Activated CD8-positive, alpha-beta memory T cell treated with anti-CD3 and anti-CD28 coated beads for 1 hour (primary cell): ENCODE results near the gene FAM222A.

ENCODE experiments used
- DNase-seq, 2 donors: peaks; one replicate each; pipeline ENCODE4 v3.0.0-alpha.2; 2020; ENCODE audit warnings: low read depth in 1 of 2; ENCODE audit errors: extremely low read depth in 1 of 2

Gene FAM222A

DNA sequence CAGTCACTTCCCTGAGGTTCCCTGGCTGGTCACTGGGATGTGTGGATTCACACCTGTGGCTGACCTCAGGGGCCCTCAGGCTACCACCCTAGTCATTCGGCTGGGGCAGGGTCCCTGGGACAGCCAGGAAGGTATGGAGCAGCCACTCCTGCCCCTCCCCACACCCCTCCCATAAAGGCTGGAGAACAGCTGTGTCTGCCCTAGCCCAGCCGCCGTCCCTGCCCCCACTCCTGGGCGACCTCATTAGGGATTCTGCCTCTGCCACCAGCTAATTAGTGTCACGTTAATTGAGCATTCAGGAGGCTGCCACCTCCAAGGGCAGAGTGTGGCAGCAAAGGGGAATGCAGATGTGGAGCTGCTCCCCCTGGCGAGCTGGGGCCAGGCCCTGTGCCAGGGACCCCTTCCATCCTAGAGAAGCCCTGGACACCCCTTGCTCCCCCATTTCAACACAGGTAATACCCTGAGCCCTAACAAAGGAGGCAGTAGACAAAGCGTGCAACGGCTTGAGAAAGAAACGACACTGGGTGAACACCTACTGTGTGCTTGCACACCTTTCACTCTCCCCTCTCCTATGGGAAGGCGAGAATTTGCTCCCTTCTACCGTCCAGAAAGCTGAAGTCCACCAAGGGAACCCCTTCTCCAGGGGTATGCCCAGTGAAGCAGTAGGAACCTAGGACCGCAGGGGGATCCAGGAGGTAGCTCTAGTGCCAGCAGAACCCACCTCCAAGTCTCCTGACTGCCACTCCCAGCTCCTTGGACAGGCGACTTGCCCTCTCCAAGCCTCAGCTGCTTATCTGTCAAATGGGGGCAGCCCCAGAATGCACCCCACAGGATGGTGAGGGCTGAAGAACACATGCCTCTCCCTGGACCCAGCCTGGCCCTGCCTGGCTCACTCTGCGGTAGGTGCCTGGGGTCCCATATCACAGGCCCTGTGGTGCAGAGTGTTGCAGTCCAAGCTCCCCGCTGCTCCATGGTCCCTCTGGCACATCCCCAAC lies 45.1 kb downstream of the FAM222A start:
- DNase-seq = no peak

DNA sequence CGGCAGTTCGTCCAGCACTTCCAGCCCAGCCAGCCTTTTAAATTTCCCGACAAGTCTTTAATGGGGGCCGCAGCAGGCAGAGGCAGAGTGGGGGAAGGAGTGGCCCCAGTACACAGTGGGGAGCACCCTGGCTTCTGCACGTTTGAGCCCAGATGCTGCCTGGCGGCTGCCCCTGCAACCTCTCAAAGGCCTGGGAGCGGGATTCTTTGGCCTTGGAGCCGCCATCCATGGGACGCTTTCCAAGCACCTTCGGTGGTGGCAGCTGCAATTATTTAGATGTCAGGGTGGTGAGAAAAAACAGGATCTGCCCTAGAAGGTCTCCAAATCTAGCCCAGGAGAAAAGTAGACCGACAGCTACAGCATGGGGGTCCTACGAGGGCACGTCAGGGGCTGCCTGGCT lies 46.0 kb downstream of the FAM222A start:
- no peak for DNase-seq

DNA sequence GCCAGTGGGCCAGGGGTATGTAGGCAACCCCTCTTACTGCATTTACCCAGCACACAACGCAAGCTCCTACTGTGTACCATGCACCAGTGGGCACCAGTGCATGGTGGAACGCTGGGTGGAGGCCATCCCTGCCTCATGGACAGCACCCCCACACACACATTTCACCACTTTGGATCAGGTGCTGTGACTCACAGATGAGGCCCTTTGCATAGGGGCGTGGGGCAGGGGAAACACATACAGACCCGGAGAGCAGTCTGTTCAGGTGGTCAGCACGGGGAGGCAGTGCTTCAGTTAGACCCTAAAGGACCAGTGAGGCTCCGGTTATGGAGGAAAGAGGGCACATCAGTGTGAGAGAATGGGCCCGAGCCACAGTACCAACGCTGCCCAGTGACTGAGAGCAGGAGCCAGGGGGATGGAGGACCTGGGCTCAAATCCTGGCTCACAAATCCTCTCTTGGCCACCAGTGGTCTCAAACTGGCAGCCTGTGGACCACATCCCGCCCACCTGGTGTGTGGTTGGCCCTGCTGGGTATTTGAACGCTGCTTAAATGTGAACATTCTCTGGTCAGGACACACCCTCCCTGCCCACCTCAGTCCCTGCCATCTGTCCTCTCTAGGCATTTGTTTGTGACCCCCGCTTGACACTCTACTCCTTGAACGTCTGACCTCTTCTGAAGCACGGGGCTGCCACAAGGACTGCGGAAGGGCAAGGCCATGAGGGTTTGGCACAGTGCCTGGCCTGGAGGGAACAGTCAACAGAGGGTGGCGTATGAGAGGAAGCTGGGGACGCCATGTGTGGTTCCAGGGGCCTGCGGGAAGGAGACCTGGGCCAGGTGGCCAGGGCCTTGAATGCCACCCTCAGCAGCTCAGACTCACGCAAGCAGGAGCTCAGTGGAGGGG lies 46.7 kb downstream of the FAM222A start:
- no peak for DNase-seq

GRCh38 chr12:109760930-109761921 lies 47.6 kb downstream of the FAM222A start:
- DNase-seq = no peak

DNA sequence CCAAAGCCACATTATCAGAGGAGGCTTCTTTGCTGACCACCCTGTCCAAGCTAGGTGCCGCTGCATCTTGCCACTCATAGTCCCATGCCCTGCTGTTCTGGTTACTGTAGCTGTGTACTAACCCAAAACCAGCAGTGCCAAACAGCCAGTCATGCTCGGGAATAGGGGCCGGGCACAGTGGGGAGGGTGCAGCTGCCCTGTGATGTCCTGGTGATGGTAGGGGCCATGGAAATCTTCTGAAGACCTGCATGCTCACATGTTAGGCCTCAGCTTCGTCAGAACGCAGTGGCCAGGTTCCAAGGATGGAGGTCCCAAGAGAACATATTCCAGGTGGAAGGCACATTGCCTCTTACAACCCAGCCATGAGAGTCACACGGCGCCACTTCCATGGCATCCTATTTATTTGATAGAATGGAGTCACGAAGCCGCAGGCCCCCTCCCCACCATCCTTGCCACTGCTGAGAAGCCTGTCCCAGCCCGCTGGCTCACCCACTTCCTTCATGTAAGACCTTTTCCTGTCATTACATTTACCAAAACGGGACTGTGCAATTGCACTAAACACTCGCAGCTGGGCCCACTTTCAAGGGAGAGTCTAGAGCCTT lies 48.5 kb downstream of the FAM222A start:
- no peak for DNase-seq

DNA sequence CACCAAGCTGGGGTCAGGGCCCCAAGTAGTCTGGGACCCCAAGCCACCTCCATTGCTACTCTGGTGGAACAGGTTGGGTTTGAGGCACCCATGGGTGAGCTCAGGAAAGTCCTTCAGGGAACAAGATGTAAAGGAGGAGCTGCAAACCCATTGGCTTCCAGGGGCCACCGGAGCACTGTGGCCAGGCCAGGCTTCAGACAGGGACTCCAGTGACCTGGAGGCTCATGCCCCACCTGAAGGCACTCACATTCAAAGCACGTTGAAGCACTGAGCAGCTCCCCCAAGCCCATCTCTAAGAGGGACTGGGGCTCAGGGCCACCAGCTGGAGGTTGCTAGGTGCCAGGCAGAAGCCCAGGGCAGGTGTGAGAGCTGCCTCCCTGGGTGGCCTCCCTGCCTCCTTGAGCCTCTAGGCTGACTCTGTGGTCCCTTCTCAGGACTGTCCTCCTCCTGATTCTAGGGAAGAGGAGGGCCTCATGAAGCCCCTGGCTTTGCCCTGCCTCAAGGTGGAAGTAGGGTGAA lies 49.1 kb downstream of the FAM222A start:
- DNase-seq = no peak

- DNase-seq = no peak
Observed at GRCh38 chr12:109763201-109763841, 49.7 kb downstream of the FAM222A start.

DNA sequence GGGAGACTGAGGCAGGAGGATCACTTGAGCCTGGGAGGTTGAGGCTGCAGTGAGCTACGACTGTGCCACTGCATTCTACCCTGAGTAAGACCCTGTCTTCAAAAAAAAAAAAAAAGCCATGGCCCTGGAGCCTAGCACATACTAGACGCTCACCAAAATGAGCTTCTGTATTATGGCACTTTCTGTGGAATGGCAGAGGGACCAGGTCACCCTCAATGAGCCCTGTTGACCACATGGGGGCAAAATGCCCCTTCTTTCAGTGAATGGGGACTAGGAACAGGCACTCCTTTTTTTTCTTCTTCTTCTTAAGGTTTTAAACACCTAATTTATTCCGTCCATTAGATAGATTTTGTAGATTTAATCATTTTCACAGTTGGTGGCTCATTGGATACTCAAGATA lies 50.5 kb downstream of the FAM222A start:
- no peak for DNase-seq

- no peak for DNase-seq
Observed at GRCh38 chr12:109764776-109765445, 51.3 kb downstream of the FAM222A start.

- no peak for DNase-seq
Observed at GRCh38 chr12:109765446-109765810, 51.8 kb downstream of the FAM222A start.

DNA sequence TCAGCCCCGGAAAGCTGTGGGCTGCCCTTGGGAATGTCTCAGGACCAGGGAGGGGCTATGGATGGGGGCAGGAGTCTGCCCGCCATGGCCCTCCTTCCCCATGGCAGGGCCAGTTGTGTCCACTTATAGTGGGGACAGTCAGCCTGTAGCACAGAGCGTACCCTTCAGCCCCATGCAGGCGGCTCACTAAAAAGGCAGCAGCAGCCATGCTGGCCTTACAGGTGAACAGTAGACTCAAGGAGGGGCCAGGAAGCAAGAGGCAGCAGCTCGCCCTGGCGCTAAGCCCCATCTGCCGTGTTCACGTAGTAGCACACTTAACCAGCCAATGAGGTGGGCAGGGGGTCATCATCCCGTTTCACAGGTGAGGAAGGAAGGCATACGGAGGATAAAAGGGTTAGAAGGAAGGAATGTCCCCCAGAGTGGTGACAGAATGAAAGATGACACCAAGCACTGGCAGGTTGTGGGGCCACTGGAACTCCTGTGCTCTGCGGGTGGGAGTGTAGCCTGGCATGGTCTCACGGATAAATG lies 52.7 kb downstream of the FAM222A start:
- DNase-seq = no peak

- DNase-seq = no peak
Observed at GRCh38 chr12:109767456-109767855, 53.8 kb downstream of the FAM222A start.

DNA sequence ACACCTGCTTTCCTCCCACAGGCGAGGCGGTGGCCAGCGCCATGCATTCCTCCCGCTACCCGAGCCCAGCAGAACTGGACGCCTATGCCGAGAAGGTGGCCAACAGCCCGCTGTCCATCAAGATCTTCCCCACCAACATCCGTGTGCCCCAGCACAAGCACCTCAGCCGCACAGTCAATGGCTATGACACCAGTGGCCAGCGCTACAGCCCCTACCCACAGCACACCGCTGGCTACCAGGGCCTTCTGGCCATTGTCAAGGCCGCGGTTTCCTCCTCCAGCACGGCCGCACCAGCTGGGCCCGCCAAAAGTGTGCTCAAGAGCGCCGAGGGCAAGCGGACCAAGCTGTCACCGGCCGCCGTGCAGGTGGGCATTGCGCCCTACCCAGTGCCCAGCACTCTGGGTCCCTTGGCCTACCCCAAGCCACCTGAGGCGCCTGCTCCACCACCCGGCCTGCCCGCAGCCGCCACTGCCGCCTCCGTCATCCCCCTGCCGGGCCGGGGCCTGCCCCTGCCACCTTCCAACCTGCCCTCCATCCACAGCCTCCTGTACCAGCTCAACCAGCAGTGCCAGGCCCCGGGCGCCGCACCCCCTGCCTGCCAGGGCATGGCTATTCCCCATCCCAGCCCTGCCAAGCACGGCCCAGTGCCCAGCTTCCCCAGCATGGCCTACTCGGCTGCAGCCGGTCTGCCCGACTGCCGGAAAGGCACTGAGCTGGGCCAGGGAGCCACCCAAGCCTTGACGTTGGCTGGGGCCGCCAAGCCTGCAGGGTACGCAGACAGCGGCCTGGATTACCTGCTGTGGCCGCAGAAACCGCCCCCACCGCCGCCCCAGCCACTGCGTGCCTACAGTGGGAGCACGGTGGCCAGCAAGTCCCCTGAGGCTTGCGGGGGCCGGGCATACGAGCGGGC lies 54.6 kb downstream of the FAM222A start:
- DNase-seq = no peak

DNA sequence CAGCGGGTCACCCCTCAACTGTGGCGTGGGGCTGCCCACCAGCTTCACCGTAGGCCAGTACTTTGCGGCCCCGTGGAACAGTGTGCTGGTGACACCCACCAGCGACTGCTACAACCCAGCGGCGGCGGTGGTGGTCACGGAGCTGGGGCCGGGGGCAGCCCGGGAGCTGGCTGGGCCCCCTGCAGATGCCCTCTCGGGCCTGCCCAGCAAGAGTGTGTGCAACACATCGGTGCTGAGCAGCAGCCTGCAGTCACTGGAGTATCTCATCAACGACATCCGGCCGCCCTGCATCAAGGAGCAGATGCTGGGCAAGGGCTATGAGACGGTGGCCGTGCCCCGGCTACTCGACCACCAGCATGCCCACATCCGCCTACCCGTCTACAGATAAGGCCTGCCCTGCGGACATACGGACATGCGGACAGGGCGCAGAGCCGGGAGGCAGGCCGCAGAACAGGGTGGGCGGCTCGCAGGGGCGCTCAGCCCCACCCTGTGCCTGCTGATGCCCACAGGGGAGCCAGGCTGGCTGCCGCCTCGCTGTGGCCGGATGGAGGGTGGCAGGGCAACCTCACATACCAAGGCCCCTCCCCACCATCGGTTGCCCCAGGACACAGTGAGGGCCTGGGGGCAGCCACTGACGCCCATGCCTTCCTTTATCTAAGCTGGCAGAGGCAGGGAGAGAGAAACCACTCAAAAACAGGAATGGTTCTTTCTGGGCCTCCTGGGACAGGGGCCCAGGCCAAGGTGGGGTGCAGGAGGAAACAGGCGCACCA lies 55.5 kb downstream of the FAM222A start:
- no peak for DNase-seq

GRCh38 chr12:109770104-109770860 lies 56.7 kb downstream of the FAM222A start:
- no peak for DNase-seq
